ENCODE data around the gene C6orf120. TPM values are rescaled to one million over a fixed set of nuclear protein-coding genes. Genes with fewer than 3 reads are reported as not detected.

Gene C6orf120
- polyA plus RNA-seq, 3 donors = 8.3 to 31.4 (median 28.5) TPM

GRCh38 chr6:169702840-169703246 lies 917 bp downstream of the C6orf120 start:
- Histone ChIP-seq H2AFZ (ENCODE audit: insufficient read depth, low read depth, low read length, poor library complexity, severe bottlenecking) (peak overlapping the region; percentile 98), H3K27me3 (ENCODE audit: control insufficient read depth in 2 of 2, insufficient read depth in 2 of 2, low read length in 2 of 2) (no peaks in the 10 kb centered on the region), H3K9me3 (replicated peaks in 1 of 2; ENCODE audit: control insufficient read depth in 1 of 2, insufficient read depth in 1 of 2, low read length in 2 of 2) (no peaks in the 10 kb centered on the region), H3K4me1 (ENCODE audit: control insufficient read depth in 1 of 2, insufficient read depth in 2 of 2, low read length in 2 of 2) (peaks cover 32 to 43% of the 10 kb centered on the region in 2 donors), H3K4me3 (replicated peaks in 1 of 3; ENCODE audit: low read depth in 2 of 3, low read length in 3 of 3) (peak overlapping the region; percentile 63 to 95 (median 84)), H3K36me3 (replicated peaks in 1 of 2; ENCODE audit: control insufficient read depth in 1 of 2, insufficient read depth in 2 of 2, low read length in 2 of 2) (peaks cover 4 to 21% of the 10 kb centered on the region in 2 donors), H3K4me2 (replicated peaks; ENCODE audit: extremely low read depth, low read length, poor library complexity, severe bottlenecking) (peak overlapping the region; percentile 95), H3K27ac (ENCODE audit: low read depth in 1 of 2, low read length in 2 of 2) (peak overlapping the region; percentile 83 to 94), H3K9ac (ENCODE audit: insufficient read depth, low read length, poor library complexity, severe bottlenecking) (peak overlapping the region; percentile 96), H3K79me2 (ENCODE audit: insufficient read depth, low read length) (peaks cover 36% of the 10 kb centered on the region), H4K20me1 (ENCODE audit: insufficient read depth, low read length) (peaks cover 13% of the 10 kb centered on the region)
- H3K4me1 Mint-ChIP-seq = peaks cover 43% of the 10 kb centered on the region
- H3K36me3 Mint-ChIP-seq = peaks cover 9 to 15% of the 10 kb centered on the region in 2 donors
- TF ChIP-seq CTCF (IDR thresholded peaks at IDR 0.05) = no peak
- peak overlapping the region; percentile 85 to 93 (median 87) for H3K27ac Mint-ChIP-seq
- DNase-seq = no peak
- no peaks in the 10 kb centered on the region for H3K27me3 Mint-ChIP-seq (ENCODE audit: low read depth in 3 of 3)
- 6% methylated on average over 13 of the region's 22 CpGs for WGBS (ENCODE audit: insufficient coverage)
- H3K4me3 Mint-ChIP-seq = peak overlapping the region; percentile 88 to 92
- peaks cover 0 to 1% (median 0%) of the 10 kb centered on the region in 7 donors for H3K9me3 Mint-ChIP-seq
- intact Hi-C loops (cut with micrococcal nuclease) = loop anchor here (2.0 to 10.0 kb wide), 6 partner anchors 20 to 849 kb away; partner anchors contain the start of genes DYNLT2 (in 2 of the 2), ERMARD (in 2 of the 2), PSMB1 (in 2 of the 2) and TBP (in 2 of the 2)

DNA sequence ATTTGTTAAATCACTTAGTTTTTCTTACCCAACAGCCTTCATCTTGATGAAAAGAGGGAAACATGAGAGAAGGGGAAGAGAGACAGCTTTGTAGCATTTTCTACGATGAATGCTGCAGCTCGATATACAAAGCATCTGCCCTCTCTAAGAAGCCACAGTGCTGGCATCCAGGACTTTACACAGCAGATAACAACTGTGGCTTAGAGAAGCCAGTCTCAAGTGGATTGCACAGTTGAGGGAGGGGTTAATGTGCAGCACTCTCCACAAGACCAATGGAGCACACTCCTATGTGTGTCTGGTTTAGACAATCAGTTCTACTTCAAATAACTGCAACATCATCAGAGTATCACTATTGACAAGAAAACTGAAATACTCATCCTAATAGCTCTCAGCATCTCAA lies 5.8 kb downstream of the C6orf120 start:
- Histone ChIP-seq H3K27ac (ENCODE audit: low read depth in 1 of 2, low read length in 2 of 2) (no peak overlapping the region), H3K27me3 (ENCODE audit: control insufficient read depth in 2 of 2, insufficient read depth in 2 of 2, low read length in 2 of 2) (no peaks in the 10 kb centered on the region), H3K4me2 (replicated peaks; ENCODE audit: extremely low read depth, low read length, poor library complexity, severe bottlenecking) (no peak overlapping the region), H2AFZ (ENCODE audit: insufficient read depth, low read depth, low read length, poor library complexity, severe bottlenecking) (no peak overlapping the region), H4K20me1 (ENCODE audit: insufficient read depth, low read length) (peaks cover 13% of the 10 kb centered on the region), H3K9ac (ENCODE audit: insufficient read depth, low read length, poor library complexity, severe bottlenecking) (no peak overlapping the region), H3K4me1 (ENCODE audit: control insufficient read depth in 1 of 2, insufficient read depth in 2 of 2, low read length in 2 of 2) (peaks cover 12 to 18% of the 10 kb centered on the region in 2 donors), H3K79me2 (ENCODE audit: insufficient read depth, low read length) (peaks cover 30% of the 10 kb centered on the region), H3K4me3 (replicated peaks in 1 of 3; ENCODE audit: low read depth in 2 of 3, low read length in 3 of 3) (no peak overlapping the region), H3K9me3 (replicated peaks in 1 of 2; ENCODE audit: control insufficient read depth in 1 of 2, insufficient read depth in 1 of 2, low read length in 2 of 2) (no peaks in the 10 kb centered on the region), H3K36me3 (replicated peaks in 1 of 2; ENCODE audit: control insufficient read depth in 1 of 2, insufficient read depth in 2 of 2, low read length in 2 of 2) (peaks cover 26 to 55% of the 10 kb centered on the region in 2 donors)
- no peak overlapping the region for H3K4me3 Mint-ChIP-seq
- no peaks in the 10 kb centered on the region for H3K27me3 Mint-ChIP-seq (ENCODE audit: low read depth in 3 of 3)
- DNase-seq = no peak
- whole genome bisulfite sequencing (ENCODE audit: insufficient coverage) = no CpG with 5 or more reads among the region's 2 CpGs
- no peaks in the 10 kb centered on the region for H3K9me3 Mint-ChIP-seq
- H3K4me1 Mint-ChIP-seq = peaks cover 28% of the 10 kb centered on the region
- no peak overlapping the region for H3K27ac Mint-ChIP-seq
- intact Hi-C loops (cut with micrococcal nuclease) = loop anchor here in 1 of 2 donors (10.0 kb wide), 1 partner anchor 493 kb away; no protein-coding TSS in a partner anchor
- no peak for TF ChIP-seq CTCF (IDR thresholded peaks at IDR 0.05)
- peaks cover 35 to 39% of the 10 kb centered on the region in 2 donors for H3K36me3 Mint-ChIP-seq

Measured in CD14-positive monocyte (primary cell).